Neural crest cell (in vitro differentiated cells): ENCODE measurements around the gene MRPL43. TPM values are rescaled to one million over a fixed set of nuclear protein-coding genes. Genes with fewer than 3 reads are reported as not detected.
A peak's percentile ranks its signal among the peaks of the same experiment; 100 is the strongest.

ENCODE experiments used
- DNase-seq: peaks from one replicate; pipeline ENCODE4 v3.0.0; 2021; ENCODE audit warnings: low read depth, mixed read lengths, low spot score
- H3K27ac Mint-ChIP-seq: one replicate; pipeline ENCODE4 v1.8.0; 2021; ENCODE audit warnings: mild to moderate bottlenecking, mixed read lengths; ENCODE audit not compliant: unreplicated experiment
- H3K27me3 Mint-ChIP-seq: 2 replicates; pipeline ENCODE4 v1.8.0; 2021; ENCODE audit warnings: low read depth, mild to moderate bottlenecking, mixed read lengths
- H3K36me3 Mint-ChIP-seq: 2 replicates; pipeline ENCODE4 v1.8.0; 2021; ENCODE audit warnings: low read depth, mild to moderate bottlenecking, mixed read lengths
- H3K4me1 Mint-ChIP-seq: 2 replicates; pipeline ENCODE4 v1.8.0; 2021; ENCODE audit warnings: mixed read lengths
- H3K4me3 Mint-ChIP-seq: one replicate; pipeline ENCODE4 v1.8.0; 2021; ENCODE audit warnings: mild to moderate bottlenecking, mixed read lengths
- H3K9me3 Mint-ChIP-seq: 2 replicates; pipeline ENCODE4 v1.8.0; 2021; ENCODE audit warnings: mixed read lengths
- total RNA-seq: library from RNA; stranded (reverse); gene quantifications from 2 replicates; pipeline ENCODE4 v1.2.1, GENCODE V29; 2021
- TF ChIP-seq, protein P1 (sequence below): fragments of 200-600 bp; sonication (generic); conservative IDR thresholded peaks from 2 replicates; pipeline ENCODE4 v1.5.0; 2021; ENCODE audit warnings: antibody characterized with exemption, mild to moderate bottlenecking

MRPL43 gene
- total RNA-seq, 1 donor from 2014 or later, result 64.0 TPM

DNA sequence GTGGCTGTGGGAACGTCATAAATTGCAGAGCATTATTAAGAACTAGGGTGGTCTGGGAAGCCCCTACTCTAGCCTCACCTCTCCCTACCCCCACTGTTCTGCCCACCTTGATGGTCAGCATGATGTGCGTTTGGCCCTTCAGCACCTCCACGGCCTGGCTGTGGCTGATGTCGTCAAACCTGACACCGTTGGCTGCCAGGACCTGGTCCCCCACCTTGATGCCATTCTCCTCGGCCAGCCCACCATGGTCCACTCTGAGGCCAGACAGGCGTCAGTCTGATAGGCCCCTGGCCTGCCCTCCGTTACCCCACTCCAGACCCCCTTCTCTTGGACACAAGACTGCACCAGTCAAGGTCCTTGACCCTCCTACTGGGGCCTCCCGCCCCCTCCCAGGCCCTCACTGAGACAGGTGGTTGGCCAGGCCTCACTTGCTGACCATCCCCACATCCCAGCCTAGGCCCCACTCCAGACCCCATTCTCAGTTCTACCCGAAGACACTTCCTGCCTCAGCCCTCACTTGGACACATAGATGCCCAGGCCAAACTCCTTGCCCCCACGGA is 34.5 kb upstream of the MRPL43 start:
- no peak overlapping the region for H3K4me3 Mint-ChIP-seq
- TF ChIP-seq, protein P1, sequence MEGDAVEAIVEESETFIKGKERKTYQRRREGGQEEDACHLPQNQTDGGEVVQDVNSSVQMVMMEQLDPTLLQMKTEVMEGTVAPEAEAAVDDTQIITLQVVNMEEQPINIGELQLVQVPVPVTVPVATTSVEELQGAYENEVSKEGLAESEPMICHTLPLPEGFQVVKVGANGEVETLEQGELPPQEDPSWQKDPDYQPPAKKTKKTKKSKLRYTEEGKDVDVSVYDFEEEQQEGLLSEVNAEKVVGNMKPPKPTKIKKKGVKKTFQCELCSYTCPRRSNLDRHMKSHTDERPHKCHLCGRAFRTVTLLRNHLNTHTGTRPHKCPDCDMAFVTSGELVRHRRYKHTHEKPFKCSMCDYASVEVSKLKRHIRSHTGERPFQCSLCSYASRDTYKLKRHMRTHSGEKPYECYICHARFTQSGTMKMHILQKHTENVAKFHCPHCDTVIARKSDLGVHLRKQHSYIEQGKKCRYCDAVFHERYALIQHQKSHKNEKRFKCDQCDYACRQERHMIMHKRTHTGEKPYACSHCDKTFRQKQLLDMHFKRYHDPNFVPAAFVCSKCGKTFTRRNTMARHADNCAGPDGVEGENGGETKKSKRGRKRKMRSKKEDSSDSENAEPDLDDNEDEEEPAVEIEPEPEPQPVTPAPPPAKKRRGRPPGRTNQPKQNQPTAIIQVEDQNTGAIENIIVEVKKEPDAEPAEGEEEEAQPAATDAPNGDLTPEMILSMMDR, result no peak
- H3K27ac Mint-ChIP-seq, result no peak overlapping the region
- DNase-seq, result no peak
- peaks cover 47% of the 10 kb centered on the region for H3K27me3 Mint-ChIP-seq
- no peaks in the 10 kb centered on the region for H3K9me3 Mint-ChIP-seq
- H3K36me3 Mint-ChIP-seq, result no peaks in the 10 kb centered on the region
- peaks cover 3% of the 10 kb centered on the region for H3K4me1 Mint-ChIP-seq

DNA sequence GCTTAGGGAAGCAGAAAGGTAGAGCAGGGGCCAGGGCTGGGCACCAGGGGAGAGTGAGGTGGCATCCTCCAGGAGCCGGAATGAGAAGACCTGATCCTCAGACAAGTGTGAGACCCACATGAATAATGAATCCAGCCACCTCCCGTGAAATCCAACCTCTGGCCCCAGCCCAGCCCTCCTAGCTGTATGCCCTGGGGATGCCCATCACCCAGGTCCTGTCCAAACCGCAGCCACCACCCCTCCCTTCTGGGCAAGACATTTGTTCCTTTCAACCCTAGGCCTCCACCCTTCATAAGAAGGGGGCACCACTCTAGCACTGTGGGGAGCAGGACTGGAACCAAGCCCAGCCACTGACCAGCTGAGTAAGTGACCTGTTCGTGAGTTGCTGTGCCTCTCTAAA is 33.9 kb upstream of the MRPL43 start:
- peaks cover 3% of the 10 kb centered on the region for H3K4me1 Mint-ChIP-seq
- DNase-seq, result no peak
- TF ChIP-seq, protein P1, result no peak
- no peaks in the 10 kb centered on the region for H3K36me3 Mint-ChIP-seq
- peaks cover 52% of the 10 kb centered on the region for H3K27me3 Mint-ChIP-seq
- H3K4me3 Mint-ChIP-seq, result no peak overlapping the region
- no peak overlapping the region for H3K27ac Mint-ChIP-seq
- no peaks in the 10 kb centered on the region for H3K9me3 Mint-ChIP-seq

DNA sequence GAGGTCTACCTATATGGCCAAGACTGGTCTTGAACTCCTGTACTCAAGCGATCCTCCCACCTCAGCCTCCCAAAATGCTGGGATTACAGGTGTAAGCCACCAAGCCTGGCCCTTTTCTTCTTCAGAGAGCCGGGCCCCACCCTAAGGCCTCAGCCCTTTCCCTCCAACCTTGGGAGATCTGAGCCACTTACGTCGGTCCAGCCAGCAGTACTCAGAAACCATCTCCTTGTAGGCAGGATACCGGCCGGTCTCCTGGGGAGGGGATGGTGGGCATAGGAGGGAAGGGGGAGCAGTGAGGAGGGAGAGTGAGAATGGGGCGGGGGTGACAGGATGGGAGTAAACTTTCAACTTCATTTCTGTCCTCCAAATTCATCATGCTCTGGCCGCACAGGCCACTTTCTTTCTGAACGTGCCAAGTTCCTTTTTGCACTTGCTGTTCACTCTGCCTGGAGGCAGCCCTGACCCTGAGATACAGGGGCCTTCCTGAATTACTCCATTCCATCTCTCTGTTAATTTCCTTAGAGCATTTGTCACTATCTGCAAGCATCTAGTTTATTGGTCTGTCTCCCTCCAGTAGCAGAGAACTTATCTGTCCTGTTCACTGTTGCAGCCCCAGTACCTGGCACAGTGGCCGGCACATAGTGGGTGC is 33.3 kb upstream of the MRPL43 start:
- H3K4me1 Mint-ChIP-seq, result peaks cover 3% of the 10 kb centered on the region
- peaks cover 57% of the 10 kb centered on the region for H3K27me3 Mint-ChIP-seq
- no peaks in the 10 kb centered on the region for H3K9me3 Mint-ChIP-seq
- TF ChIP-seq, protein P1, result no peak
- no peaks in the 10 kb centered on the region for H3K36me3 Mint-ChIP-seq
- no peak overlapping the region for H3K4me3 Mint-ChIP-seq
- no peak for DNase-seq
- no peak overlapping the region for H3K27ac Mint-ChIP-seq

DNA sequence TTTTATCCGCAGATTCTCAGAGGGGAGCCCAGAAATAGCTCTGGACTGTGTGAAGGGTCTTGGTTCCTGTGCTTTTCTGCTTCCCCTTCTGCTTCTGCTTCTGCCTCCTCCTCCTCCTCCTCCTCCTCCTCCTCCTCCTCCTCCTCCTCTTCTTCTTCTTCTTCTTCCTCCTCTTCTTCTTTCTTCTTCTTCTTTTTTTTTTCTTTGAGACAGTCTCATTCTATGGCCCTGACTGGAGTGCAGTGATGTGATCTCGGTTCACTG is 32.1 kb upstream of the MRPL43 start:
- H3K4me1 Mint-ChIP-seq, result peaks cover 5% of the 10 kb centered on the region
- H3K4me3 Mint-ChIP-seq, result no peak overlapping the region
- no peak overlapping the region for H3K27ac Mint-ChIP-seq
- no peaks in the 10 kb centered on the region for H3K36me3 Mint-ChIP-seq
- TF ChIP-seq, protein P1, result no peak
- H3K27me3 Mint-ChIP-seq, result peaks cover 68% of the 10 kb centered on the region
- no peaks in the 10 kb centered on the region for H3K9me3 Mint-ChIP-seq
- no peak for DNase-seq

DNA sequence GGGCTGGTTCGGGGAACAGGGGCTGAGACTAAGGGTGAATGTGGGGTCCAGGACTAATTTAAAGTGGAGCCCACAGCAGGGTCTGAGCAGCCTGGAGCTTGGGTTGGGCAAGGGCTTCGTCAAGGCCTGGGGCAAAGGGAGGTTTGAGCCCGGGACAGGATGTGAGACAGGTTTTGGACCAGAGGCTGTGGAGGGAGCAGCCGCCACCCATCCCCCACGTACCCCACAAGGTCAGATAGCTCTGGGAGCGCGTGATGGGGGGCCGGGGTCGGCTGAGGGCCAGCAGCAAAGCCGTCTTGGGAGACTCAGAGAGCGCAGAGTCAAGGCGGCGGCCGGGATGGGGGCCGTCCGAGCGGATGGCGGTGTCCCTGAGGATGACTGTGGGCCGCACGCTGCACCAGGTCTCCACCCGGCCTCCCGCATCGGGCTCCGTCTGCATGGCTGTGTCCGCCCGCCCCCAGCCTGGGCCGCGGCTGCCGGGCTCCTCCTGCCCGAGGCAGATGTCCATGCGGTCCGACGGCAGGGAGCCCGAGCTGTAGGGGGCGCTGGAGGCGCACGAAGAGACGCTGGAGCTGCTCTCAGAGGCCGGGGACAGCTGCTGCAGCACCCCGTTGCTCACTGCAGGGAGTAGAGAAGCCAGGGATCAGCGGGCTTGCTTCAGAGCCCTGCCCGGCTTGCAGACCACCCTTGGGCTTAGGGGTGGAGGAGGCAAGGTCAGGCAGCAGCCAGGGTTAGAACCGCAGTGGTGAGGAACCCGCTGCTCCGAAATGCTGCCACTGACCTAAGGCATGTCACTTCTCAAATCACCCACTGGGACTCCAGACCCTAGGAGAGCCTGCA is 31.5 kb upstream of the MRPL43 start:
- Mint-ChIP-seq H3K4me1 (peaks cover 10% of the 10 kb centered on the region), H3K36me3 (no peaks in the 10 kb centered on the region), H3K4me3 (no peak overlapping the region), H3K27me3 (peaks cover 72% of the 10 kb centered on the region), H3K27ac (no peak overlapping the region), H3K9me3 (no peaks in the 10 kb centered on the region)
- TF ChIP-seq, protein P1, result peak; percentile 78
- DNase-seq, result peak; percentile 88
